NCI-H146 treated with DMSO at 0.1 percent for 48 hours (cell line): Measurements from ENCODE around the gene FAAP24.
A peak's percentile ranks its signal among the peaks of the same experiment; 100 is the strongest.
"Not testable (repeated sequence)": the region's sequence is repeated elsewhere in the genome, so short reads cannot be mapped to it uniquely, and the experiment has no call there.

Experiments used
- DNase-seq: peaks from one replicate; lab custom pipeline; 2025; ENCODE audit not compliant: unreplicated experiment; lab: John Stamatoyannopoulos, UW

FAAP24 gene

GRCh38 chr19:32997716-32998355, 25.8 kb downstream of the FAAP24 start:
- DNase-seq, result no peak

GRCh38 chr19:32998722-32999121, 26.7 kb downstream of the FAAP24 start:
- DNase-seq, result no peak

- no peak for DNase-seq
Observed at GRCh38 chr19:33000510-33000909, 28.5 kb downstream of the FAAP24 start.

GRCh38 chr19:33000910-33001309, 28.9 kb downstream of the FAAP24 start:
- no peak for DNase-seq

- DNase-seq, result not testable (repeated sequence)
Observed at GRCh38 chr19:33002126-33002865, 30.3 kb downstream of the FAAP24 start.

- not testable (repeated sequence) for DNase-seq
Observed at GRCh38 chr19:33003424-33004024, 31.5 kb downstream of the FAAP24 start.

- peak; percentile 66 for DNase-seq
Observed at GRCh38 chr19:33005440-33005839, 33.4 kb downstream of the FAAP24 start.

GRCh38 chr19:33008738-33009137, 36.7 kb downstream of the FAAP24 start:
- DNase-seq, result no peak

- not testable (repeated sequence) for DNase-seq
Observed at GRCh38 chr19:33010891-33011290, 38.8 kb downstream of the FAAP24 start.

- no peak for DNase-seq
Observed at GRCh38 chr19:33022472-33023116, 50.6 kb downstream of the FAAP24 start.

GRCh38 chr19:33024398-33024797, 52.4 kb downstream of the FAAP24 start:
- no peak for DNase-seq

- not testable (repeated sequence) for DNase-seq
Observed at GRCh38 chr19:33025468-33026238, 53.6 kb downstream of the FAAP24 start.

GRCh38 chr19:33026602-33027001, 54.6 kb downstream of the FAAP24 start:
- not testable (repeated sequence) for DNase-seq
